GM19372 (cell line): Measurements from ENCODE around the gene SLC12A3.
A peak's percentile ranks its signal among the peaks of the same experiment; 100 is the strongest.

ENCODE experiments used
- ATAC-seq: cut with Tn5 transposase; IDR thresholded peaks from one replicate; pipeline ENCODE4 v1.9.1; 2021; ENCODE audit warnings: mild to moderate bottlenecking, low read depth, moderate library complexity; ENCODE audit not compliant: unreplicated experiment

SLC12A3 gene

GRCh38 chr16:56848029-56848936, 16.7 kb upstream of the SLC12A3 start:
- no peak for ATAC-seq

- no peak for ATAC-seq
Measured at GRCh38 chr16:56848955-56849689, 15.9 kb upstream of the SLC12A3 start.

GRCh38 chr16:56849690-56850680, 15.0 kb upstream of the SLC12A3 start:
- ATAC-seq: no peak

- ATAC-seq: no peak
Measured at GRCh38 chr16:56851671-56852400, 13.2 kb upstream of the SLC12A3 start.

- ATAC-seq: no peak
Measured at GRCh38 chr16:56852401-56852730, 12.6 kb upstream of the SLC12A3 start.

- ATAC-seq: no peak
Measured at GRCh38 chr16:56852968-56853367, 12.0 kb upstream of the SLC12A3 start.

- ATAC-seq: no peak
Measured at GRCh38 chr16:56855201-56855600, 9.8 kb upstream of the SLC12A3 start.

- no peak for ATAC-seq
Measured at GRCh38 chr16:56855946-56856345, 9.1 kb upstream of the SLC12A3 start.

GRCh38 chr16:56856876-56857447, 8.0 kb upstream of the SLC12A3 start:
- ATAC-seq: no peak

- ATAC-seq: no peak
Measured at GRCh38 chr16:56858374-56858773, 6.6 kb upstream of the SLC12A3 start.

- no peak for ATAC-seq
Measured at GRCh38 chr16:56859636-56860035, 5.4 kb upstream of the SLC12A3 start.

GRCh38 chr16:56860226-56861020, 4.6 kb upstream of the SLC12A3 start:
- peak; percentile 68 for ATAC-seq

- ATAC-seq: no peak
Measured at GRCh38 chr16:56861092-56861610, 3.9 kb upstream of the SLC12A3 start.

GRCh38 chr16:56861756-56862155, 3.3 kb upstream of the SLC12A3 start:
- ATAC-seq: no peak

- ATAC-seq: no peak
Measured at GRCh38 chr16:56862776-56863175, 2.2 kb upstream of the SLC12A3 start.

- no peak for ATAC-seq
Measured at GRCh38 chr16:56865394-56866062, 521 bp downstream of the SLC12A3 start.

GRCh38 chr16:56866955-56867830, 2.2 kb downstream of the SLC12A3 start:
- no peak for ATAC-seq
